ENCODE measurements around the gene TMEM52B. TPM values are rescaled to one million over a fixed set of nuclear protein-coding genes. Genes with fewer than 3 reads are reported as not detected.
A peak's percentile ranks its signal among the peaks of the same experiment; 100 is the strongest.

The TMEM52B gene
- total and polyA plus RNA-seq, 2 of the 13 experiments (the other 11 are each of a cell fraction or from before 2014, with no cell fraction given) = not detected

DNA sequence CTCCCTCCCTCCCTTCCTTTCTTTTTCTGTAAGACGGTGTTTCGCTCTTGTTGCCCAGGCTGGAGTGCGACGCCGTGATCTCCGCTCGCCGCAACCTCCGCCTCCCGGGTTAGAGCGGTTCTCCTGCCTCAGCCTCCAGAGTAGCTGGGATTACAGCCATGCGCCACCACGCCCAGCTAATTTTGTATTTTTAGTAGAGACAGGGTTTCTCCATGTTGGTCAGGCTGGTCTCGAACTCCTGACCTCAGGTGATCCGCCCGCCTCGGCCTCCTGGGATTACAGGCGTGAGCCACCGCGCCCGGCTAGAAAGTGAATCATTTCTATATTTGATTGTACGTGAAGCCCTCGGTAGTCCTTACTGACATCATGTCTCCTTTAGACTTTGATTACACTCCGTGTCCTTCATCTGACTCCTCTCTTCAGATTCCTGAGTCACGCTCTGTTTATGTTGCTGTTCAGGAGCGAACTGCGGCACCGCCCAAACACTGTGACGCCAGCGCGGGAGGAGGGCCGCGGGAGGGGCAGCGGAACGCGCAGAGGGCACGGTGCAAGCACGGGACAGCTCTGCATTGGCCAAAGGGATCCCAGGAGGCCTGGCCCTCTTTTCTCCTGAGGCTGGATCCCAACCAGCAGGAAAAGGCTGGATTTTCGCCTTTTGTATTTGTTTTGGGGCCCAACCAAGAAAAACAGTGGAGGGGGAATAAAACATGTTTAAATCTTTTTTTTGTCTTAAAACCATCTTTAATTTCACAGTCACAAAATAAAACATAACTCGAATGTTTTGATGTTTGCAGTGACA, 33.3 kb downstream of the TMEM52B start (continued):
- TF ChIP-seq SNRNP70 (IDR thresholded peaks at IDR 0.05; ENCODE audit: low read depth, low read length) = no peak
- TF ChIP-seq NFYB (CRISPR knock-in tag; IDR thresholded peaks at IDR 0.05) = peak; percentile 59
- no peak for TF ChIP-seq ATAD3A (CRISPR knock-in tag; IDR thresholded peaks at IDR 0.05)
- no peak for TF ChIP-seq SOX13 (IDR thresholded peaks at IDR 0.05)
- TF ChIP-seq SOX13 (CRISPR knock-in tag; conservative IDR thresholded peaks at IDR 0.05 in 1 of 2, IDR thresholded peaks at IDR 0.05 in 1 of 2) = peak in 1 of 2 experiments; percentile 45; a peak in 1 of 4 replicates
- TF ChIP-seq POLR2A (IDR thresholded peaks at IDR 0.05; ENCODE audit: insufficient read depth in 1 of 2, low read depth in 2 of 2, low read length in 2 of 2) = peak; percentile 53 to 77; a peak in 3 of 4 replicates
- TF ChIP-seq ZNF841 (CRISPR knock-in tag; IDR thresholded peaks at IDR 0.05; ENCODE audit: borderline replicate concordance) = no peak
- TF ChIP-seq HDAC1 (CRISPR knock-in tag; IDR thresholded peaks at IDR 0.05) = 0 out of 2 replicates have a peak, but pooled peaks have one; percentile 49
- TF ChIP-seq, protein P1, sequence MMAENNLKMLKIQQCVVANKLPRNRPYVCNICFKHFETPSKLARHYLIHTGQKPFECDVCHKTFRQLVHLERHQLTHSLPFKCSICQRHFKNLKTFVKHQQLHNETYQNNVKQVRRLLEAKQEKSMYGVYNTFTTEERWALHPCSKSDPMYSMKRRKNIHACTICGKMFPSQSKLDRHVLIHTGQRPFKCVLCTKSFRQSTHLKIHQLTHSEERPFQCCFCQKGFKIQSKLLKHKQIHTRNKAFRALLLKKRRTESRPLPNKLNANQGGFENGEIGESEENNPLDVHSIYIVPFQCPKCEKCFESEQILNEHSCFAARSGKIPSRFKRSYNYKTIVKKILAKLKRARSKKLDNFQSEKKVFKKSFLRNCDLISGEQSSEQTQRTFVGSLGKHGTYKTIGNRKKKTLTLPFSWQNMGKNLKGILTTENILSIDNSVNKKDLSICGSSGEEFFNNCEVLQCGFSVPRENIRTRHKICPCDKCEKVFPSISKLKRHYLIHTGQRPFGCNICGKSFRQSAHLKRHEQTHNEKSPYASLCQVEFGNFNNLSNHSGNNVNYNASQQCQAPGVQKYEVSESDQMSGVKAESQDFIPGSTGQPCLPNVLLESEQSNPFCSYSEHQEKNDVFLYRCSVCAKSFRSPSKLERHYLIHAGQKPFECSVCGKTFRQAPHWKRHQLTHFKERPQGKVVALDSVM (CRISPR knock-in tag; IDR thresholded peaks at IDR 0.05) = no peak
- TF ChIP-seq FOXP1 (IDR thresholded peaks at IDR 0.05) = no peak
- peak; percentile 74 for TF ChIP-seq FOXP1 (CRISPR knock-in tag; IDR thresholded peaks at IDR 0.05)
- 0 out of 2 replicates have a peak, but pooled peaks have one; percentile 59 for TF ChIP-seq REPIN1 (CRISPR knock-in tag; IDR thresholded peaks at IDR 0.05; ENCODE audit: borderline replicate concordance, low read depth)
- TF ChIP-seq, protein P2, sequence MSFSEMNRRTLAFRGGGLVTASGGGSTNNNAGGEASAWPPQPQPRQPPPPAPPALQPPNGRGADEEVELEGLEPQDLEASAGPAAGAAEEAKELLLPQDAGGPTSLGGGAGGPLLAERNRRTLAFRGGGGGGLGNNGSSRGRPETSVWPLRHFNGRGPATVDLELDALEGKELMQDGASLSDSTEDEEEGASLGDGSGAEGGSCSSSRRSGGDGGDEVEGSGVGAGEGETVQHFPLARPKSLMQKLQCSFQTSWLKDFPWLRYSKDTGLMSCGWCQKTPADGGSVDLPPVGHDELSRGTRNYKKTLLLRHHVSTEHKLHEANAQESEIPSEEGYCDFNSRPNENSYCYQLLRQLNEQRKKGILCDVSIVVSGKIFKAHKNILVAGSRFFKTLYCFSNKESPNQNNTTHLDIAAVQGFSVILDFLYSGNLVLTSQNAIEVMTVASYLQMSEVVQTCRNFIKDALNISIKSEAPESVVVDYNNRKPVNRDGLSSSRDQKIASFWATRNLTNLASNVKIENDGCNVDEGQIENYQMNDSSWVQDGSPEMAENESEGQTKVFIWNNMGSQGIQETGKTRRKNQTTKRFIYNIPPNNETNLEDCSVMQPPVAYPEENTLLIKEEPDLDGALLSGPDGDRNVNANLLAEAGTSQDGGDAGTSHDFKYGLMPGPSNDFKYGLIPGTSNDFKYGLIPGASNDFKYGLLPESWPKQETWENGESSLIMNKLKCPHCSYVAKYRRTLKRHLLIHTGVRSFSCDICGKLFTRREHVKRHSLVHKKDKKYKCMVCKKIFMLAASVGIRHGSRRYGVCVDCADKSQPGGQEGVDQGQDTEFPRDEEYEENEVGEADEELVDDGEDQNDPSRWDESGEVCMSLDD (CRISPR knock-in tag; IDR thresholded peaks at IDR 0.05; ENCODE audit: borderline replicate concordance) = no peak
- peak; percentile 78 for TF ChIP-seq TEAD3 (CRISPR knock-in tag; optimal IDR thresholded peaks at IDR 0.05; ENCODE audit: borderline replicate concordance)
- no peak for TF ChIP-seq ZNF792 (CRISPR knock-in tag; IDR thresholded peaks at IDR 0.05)
- TF ChIP-seq ZNF446 (CRISPR knock-in tag; IDR thresholded peaks at IDR 0.05) = no peak
- TF ChIP-seq KDM4B (CRISPR knock-in tag; IDR thresholded peaks at IDR 0.05) = no peak; the same call in 1 of the 2 replicates
- no peak for TF ChIP-seq ARID2 (CRISPR knock-in tag; IDR thresholded peaks at IDR 0.05; ENCODE audit: borderline replicate concordance)
- TF ChIP-seq, protein P3, sequence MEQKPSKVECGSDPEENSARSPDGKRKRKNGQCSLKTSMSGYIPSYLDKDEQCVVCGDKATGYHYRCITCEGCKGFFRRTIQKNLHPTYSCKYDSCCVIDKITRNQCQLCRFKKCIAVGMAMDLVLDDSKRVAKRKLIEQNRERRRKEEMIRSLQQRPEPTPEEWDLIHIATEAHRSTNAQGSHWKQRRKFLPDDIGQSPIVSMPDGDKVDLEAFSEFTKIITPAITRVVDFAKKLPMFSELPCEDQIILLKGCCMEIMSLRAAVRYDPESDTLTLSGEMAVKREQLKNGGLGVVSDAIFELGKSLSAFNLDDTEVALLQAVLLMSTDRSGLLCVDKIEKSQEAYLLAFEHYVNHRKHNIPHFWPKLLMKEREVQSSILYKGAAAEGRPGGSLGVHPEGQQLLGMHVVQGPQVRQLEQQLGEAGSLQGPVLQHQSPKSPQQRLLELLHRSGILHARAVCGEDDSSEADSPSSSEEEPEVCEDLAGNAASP (CRISPR knock-in tag; IDR thresholded peaks at IDR 0.05; ENCODE audit: borderline replicate concordance) = 0 out of 2 replicates have a peak, but pooled peaks have one; percentile 33
- no peak for TF ChIP-seq CENPX (CRISPR knock-in tag; IDR thresholded peaks at IDR 0.05)
- TF ChIP-seq ZNF564 (CRISPR knock-in tag; IDR thresholded peaks at IDR 0.05) = 0 out of 2 replicates have a peak, but pooled peaks have one; percentile 51
- peak; percentile 61; the same call in 1 of the 2 replicates for TF ChIP-seq POLR2G (IDR thresholded peaks at IDR 0.05; ENCODE audit: low read depth, low read length)
- no peak for TF ChIP-seq ZSCAN12 (CRISPR knock-in tag; IDR thresholded peaks at IDR 0.05)

Data from HepG2 (cell line).